HG03025 (cell line): ENCODE data around the gene MICAL3.

ENCODE experiments used
- ATAC-seq: cut with Tn5 transposase; IDR thresholded peaks from one replicate; pipeline ENCODE4 v1.9.1; 2021; ENCODE audit warnings: mild to moderate bottlenecking, moderate library complexity; ENCODE audit not compliant: unreplicated experiment, low FRiP score

The MICAL3 gene

DNA sequence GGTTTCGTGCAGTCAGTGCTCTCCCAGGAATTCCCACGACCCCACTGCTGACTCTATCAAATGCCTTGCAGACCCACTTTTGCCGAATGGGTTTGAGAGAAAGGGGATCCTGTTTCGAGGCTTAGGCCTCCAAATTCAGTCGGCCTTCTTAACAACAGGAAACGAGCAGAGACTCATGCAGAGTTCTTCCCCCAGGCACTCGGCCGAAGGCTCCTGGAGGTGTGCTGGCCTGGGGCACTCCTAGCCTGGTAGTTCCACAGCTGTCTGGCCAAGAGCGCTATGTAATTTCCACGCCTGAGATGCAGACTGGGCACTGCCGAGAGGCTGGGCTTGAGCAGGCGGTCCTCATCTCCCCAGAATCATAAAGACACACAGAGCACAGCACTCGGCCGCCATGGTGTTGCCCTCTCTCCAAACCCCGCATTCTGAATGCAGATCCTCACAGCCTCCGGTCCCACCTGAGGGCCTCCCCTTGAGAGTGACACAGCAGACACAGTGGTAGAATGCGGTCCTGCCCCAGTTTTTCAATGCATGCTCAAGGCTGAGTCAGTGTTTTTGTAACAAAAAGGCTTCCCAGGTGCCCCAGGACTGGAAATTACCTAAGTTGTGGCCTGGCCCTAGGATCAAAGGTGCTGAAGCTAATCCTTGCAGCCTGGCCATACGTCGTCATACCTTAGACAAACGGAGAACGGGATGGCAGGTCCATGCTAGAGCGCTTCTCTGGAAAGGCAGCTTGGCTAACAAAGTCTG is 219.9 kb downstream of the MICAL3 start:
- ATAC-seq = no peak

GRCh38 chr22:17803609-17804270 is 220.6 kb downstream of the MICAL3 start:
- ATAC-seq = no peak

GRCh38 chr22:17802822-17803221 is 221.5 kb downstream of the MICAL3 start:
- ATAC-seq = no peak

- ATAC-seq = no peak
Observed at GRCh38 chr22:17802411-17802810, 221.9 kb downstream of the MICAL3 start.

DNA sequence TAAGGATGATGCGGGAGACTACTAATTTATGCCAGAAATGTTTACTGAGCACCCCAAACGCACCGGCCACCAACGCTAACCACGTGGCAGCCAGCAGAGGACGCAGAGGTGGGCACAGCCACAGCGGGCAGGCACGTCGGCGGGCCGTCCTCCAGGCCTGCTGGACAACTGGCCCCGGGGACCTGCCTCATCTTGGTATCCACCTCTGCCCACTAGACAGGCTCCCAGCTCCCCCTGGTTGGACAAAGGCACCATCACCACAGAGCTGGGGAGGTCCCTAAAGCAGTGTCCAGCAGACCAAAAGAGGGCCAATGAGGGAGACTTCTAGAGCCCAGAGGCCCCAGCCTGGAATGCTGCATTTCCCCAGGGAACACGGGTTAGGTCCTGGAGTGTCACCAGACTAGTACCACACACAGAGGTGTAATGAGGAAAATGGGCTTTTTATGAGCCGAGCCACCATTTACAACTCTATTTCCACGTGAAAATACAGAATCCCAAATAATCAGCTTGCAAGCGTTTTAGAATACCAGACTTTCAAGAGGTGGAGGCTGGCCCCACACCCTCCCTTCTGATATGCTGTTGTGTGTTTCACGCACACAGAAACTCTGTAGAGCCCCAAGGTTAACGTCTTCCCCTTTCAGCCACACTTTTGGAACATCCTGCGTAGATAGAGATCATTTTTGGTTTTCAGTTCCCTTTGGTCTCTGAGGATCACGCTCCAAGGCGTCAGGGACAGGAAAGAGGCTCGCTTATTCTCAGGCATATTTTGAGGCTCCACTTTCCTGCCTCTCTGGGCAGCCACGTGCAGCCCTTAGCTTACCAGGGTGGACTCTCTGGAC is 226.4 kb downstream of the MICAL3 start:
- ATAC-seq = no peak

GRCh38 chr22:17796695-17797094 is 227.7 kb downstream of the MICAL3 start:
- no peak for ATAC-seq

DNA sequence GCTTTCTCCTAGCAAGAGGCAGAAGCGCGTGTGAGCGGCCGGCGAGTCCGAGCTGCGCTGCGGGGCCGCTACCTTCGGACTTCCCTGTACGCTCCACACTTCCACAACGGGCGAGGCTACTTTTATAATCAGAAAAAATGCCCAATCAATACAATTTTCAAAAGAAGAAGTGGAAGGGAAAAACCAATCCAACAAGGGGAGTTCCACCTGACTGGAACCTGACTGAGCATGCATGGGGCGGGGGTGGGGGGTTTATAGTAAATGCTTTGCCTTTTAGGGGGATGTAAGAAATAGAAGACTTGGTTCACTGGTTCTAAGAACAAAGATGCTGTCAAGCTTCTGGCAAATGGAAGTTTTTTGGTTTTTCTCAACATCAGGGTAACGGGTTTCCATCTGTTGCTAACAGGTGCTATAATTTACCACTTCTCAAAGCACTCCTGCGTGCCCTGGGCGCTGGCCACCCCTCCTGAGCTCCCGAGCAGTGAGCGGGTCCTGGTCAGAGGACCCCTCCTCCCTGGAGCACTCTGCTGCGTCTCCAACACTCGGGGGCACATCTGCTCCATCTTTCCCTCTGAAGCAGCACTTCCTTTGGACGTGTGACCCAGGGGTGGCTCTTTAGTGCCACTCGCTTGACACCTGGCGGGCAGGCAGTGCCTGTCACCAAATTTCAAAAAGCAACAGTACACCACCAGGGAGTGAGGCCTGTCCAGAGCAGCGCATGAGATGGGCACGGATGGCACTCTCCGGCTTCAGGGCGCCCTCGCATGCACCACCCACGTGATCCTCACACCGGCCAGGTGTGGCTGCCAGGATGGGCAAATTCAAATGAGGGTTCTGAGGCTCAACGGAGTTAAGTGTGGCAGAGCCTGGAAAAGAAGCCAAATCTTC is 228.5 kb downstream of the MICAL3 start:
- ATAC-seq = no peak

- no peak for ATAC-seq
Observed at GRCh38 chr22:17794726-17795542, 229.4 kb downstream of the MICAL3 start.

- no peak for ATAC-seq
Observed at GRCh38 chr22:17792854-17793434, 231.4 kb downstream of the MICAL3 start.

DNA sequence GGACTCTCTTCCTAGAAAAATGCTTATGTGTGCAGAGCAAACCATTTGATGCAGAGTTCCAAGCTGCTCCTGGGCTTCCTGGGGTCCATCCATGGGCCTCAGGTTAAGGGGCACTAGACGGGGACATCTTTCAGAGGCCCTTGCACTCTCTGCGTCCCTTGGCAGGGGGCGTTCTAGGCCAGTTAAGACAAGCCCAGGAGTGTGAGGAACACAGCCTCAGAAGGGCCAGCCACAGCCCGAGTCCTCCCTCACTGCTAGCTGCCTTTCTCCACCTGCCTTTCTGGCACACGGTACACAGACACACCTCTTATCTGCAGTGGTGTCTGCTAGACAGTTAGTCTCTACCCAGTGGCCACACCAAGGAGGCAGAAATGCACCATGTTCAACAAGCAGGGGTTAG is 232.1 kb downstream of the MICAL3 start:
- no peak for ATAC-seq

DNA sequence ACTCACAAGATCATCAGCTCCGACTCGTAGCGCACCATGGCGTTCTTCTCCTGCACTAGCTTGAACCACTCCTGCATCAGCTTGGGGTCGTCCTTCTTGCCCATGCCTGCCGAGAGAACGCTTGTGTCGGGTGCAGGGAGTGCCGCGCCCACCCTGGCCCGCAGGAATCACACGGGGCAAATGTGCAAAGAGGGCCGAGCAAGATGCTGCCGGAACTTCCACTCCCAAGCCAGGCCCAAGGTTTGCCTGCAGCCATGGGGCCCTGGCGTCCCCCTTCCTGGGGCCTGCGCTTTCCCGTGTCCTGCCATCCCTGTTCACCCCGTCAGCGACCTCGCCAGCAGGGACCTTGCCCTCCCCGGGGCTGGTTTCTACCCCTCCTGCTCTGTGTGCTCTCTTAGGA is 233.2 kb downstream of the MICAL3 start:
- ATAC-seq = no peak

DNA sequence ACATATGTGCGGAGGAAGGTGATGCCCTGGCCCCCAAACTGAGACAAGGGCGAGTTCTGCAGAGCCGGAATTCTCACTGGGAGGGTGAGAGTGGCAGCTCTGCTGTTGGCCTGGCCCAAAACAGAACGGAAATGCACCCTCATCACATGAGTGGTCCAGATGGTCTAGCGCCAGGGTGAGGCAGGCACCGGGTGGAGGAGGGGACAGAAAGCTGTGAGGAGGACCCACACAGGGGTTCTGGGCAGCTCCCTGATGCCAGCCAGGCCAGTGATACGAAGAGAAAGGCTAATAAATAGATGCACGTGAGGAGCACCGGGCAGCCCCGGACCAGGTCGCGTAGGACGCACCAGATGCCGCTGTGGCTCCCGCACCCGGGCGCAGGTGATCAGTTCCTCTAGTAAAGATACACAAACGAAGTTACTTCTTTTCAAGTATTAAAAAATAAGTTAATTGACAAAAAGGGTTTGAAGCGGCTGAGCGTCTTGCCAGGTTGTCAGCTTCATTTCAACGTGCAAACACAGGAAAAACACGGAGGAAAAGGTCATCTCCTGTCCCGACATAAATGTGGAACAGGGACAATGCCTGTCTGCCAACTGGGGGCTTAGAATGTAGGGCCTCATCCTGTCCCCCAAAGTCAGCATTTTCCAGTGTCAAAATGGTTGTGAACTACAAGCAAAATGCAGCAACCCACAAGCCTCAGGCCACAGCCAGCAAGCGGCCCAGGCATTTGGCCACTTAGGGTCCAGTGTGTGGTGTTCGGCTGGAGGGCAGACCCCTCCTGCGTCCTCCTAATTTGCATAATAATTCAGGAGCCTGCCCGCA is 234.8 kb downstream of the MICAL3 start:
- no peak for ATAC-seq

- no peak for ATAC-seq
Observed at GRCh38 chr22:17788528-17789378, 235.6 kb downstream of the MICAL3 start.

DNA sequence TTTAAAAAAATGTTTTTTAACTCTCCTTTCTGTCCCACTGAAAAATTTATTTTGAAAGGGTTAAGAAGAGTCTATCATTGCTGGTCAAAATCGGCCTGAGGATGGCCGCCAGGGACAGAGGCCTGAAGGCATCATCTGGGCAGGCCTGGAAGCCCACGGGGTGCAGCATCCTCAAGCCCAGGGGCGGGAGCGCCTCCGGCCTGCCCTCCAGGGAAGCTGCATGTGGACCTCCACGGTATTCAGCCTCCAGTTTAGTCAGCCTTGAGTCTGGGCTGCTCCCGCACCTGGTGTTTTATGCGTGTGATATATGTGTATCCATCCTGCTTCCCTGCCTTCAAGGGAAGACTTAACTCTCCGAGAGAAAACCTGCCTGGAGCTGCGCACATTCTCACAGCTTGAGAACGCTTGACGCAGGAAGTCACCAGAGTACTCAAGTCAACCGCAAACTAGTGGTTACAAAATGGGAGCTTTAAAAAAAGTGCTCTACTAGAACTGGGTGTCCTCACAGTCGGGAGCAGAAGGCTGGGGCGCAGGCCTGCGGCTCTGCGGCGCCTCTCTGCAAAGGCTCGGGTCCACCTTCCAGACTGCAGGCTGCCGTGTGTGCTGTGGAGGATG is 236.5 kb downstream of the MICAL3 start:
- no peak for ATAC-seq

DNA sequence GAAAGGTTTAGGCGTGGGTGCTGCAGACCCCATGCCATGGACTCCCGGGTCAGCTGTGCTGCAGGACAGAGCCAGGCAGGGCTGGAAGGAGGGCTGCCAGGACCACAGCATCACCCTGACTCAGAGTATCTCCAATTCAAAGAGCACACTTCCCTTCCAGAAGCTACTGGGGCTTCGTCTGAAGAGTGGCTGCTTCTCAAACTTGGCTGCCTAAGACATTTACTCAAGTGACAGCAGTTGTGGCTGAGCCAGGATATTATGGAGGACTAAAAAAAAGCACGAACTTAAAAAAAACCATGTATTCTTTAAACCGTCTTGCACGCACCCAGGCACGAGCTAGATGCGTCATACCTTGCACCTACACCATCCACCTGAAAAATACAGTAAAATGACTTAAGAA is 237.1 kb downstream of the MICAL3 start:
- ATAC-seq = no peak

GRCh38 chr22:17786435-17787161 is 237.8 kb downstream of the MICAL3 start:
- ATAC-seq = no peak
